Right lobe of liver (tissue), 6 donors: ENCODE measurements around the gene NRL. TPM values are rescaled to one million over a fixed set of nuclear protein-coding genes. Genes with fewer than 3 reads are reported as not detected.

Source experiments
- ATAC-seq, 4 donors: fragments of 200-7000 bp; cut with Tn5 transposase; one replicate each; pipeline ENCODE4 v1.9.1; 2020; ENCODE audit warnings: mild to moderate bottlenecking in 4 of 4, moderate library complexity in 4 of 4
- DNase-seq, 3 donors: peaks; one replicate each; pipeline ENCODE4 v3.0.0-alpha.2; 2020
- H3K27ac ChIP-seq, 3 donors: fragments of 200-600 bp; one replicate each; pipeline ENCODE4 v1.8.0; 2022
- H3K27me3 ChIP-seq, 2 donors: fragments of 200-600 bp; one replicate each; pipeline ENCODE4 v1.8.0; 2022
- H3K36me3 ChIP-seq, 4 donors: fragments of 200-600 bp; sonication (generic) in 1 of 4; one replicate each; pipeline versions ENCODE4 v1.5.1 to v1.8.0; 2017 to 2022; ENCODE audit warnings: control low read depth in 1 of 4
- H3K4me1 ChIP-seq, 4 donors: fragments of 200-600 bp; sonication (generic) in 1 of 4; one replicate each; pipeline versions ENCODE4 v1.5.1 to v1.8.0; 2017 to 2022; ENCODE audit warnings: control low read depth in 1 of 4
- H3K4me3 ChIP-seq, 3 donors: fragments of 200-600 bp; one replicate each; pipeline ENCODE4 v1.8.0; 2022
- H3K9me3 ChIP-seq, 4 donors: fragments of 200-600 bp; sonication (generic) in 1 of 4; one replicate each; pipeline versions ENCODE4 v1.5.1 to v1.8.0; 2017 to 2022; ENCODE audit warnings: control low read depth in 1 of 4
- CTCF ChIP-seq, 4 donors: fragments of 200-600 bp in 3 of 4; fragments of 450-650 bp in 1 of 4; IDR thresholded peaks; one replicate each; pipeline versions ENCODE4 v1.5.1 to v1.8.0; 2016 to 2022; ENCODE audit warnings: antibody characterized with exemption in 4 of 4, mild to moderate bottlenecking in 2 of 4
- POLR2A ChIP-seq: fragments of 450-650 bp; IDR thresholded peaks from one replicate; pipeline ENCODE4 v1.6.1; 2017; ENCODE audit warnings: antibody characterized with exemption, mild to moderate bottlenecking
- WGBS: methylation state at CpG from one replicate; pipeline ENCODE4 v1.1.6; 2018; ENCODE audit warnings: low coverage, low lambda C conversion rate; ENCODE audit not compliant: insufficient coverage; ENCODE audit errors: missing lambda C conversion rate; 5-methylcytosine and 5-hydroxymethylcytosine counted together
- intact Hi-C, 2 donors: fragments of 100-400 bp; cut with DNase I; formaldehyde crosslinking; loops; one replicate each; pipeline versions ENCODE4 v1.11.2 to v1.14.1; 2022
- total RNA-seq, 6 experiments: library from RNA; depleted of rRNA in 2 of 6; stranded (reverse); fragments of >200 nt in 2 of 6; fragmentation: NEBNext Ultra II Directional in 3 of 6; extraction: Animal tissue kit (Norgen Biotek cat#: 25700) in 3 of 6; gene quantifications; one replicate each; pipeline versions ENCODE4 v1.1.0 to v1.2.4, GENCODE V29; 2016 to 2023
- donor health status: DM: no; HTN: yes; CAD: no.
- donor health status: DM: no; HTN: no; CAD: no.
- donor health status: DM: no; HTN: no; CAD: no.
- donor health status: DM: no; HTN: yes; CAD: no.
- donor health status: DM: no; HTN: yes; CAD: no.

The NRL gene
- total RNA-seq, 6 experiments from 2014 or later = 1.4 to 2.9 (median 2.1) TPM

- Histone ChIP-seq H3K4me1 (peaks cover 0 to 54% (median 17%) of the 10 kb centered on the region in 4 donors), H3K4me3 (no peak overlapping the region), H3K36me3 (no peaks in the 10 kb centered on the region), H3K27ac (peak overlapping the region in 1 of 3 donors; percentile 85), H3K9me3 (no peaks in the 10 kb centered on the region), H3K27me3 (no peaks in the 10 kb centered on the region)
- no peak for TF ChIP-seq CTCF (IDR thresholded peaks at IDR 0.05)
- TF ChIP-seq POLR2A = no peak
- ATAC-seq (no peak), DNase-seq (no peak)
- intact Hi-C loops = loop anchor here in 1 of 2 donors (10.0 kb wide), 1 partner anchor 96 kb away; the partner anchor contains the start of gene IRF9
- no CpG with 5 or more reads among the region's 10 CpGs for WGBS
Observed at GRCh38 chr14:24068711-24069410, 45.9 kb downstream of the NRL start.

- H3K27ac ChIP-seq = peak overlapping the region; percentile 8 to 87 (median 85)
- no peaks in the 10 kb centered on the region for H3K36me3 ChIP-seq
- H3K9me3 ChIP-seq = no peaks in the 10 kb centered on the region
- no peak for TF ChIP-seq CTCF (IDR thresholded peaks at IDR 0.05)
- peak; percentile 27 for TF ChIP-seq POLR2A
- H3K27me3 ChIP-seq = no peaks in the 10 kb centered on the region
- intact Hi-C loops = loop anchor here in 1 of 2 donors (10.0 kb wide), 1 partner anchor 97 kb away; the partner anchor contains the start of gene IRF9
- peak overlapping the region in 2 of 3 donors; percentile 60 to 64 for H3K4me3 ChIP-seq
- peaks cover 0 to 57% (median 17%) of the 10 kb centered on the region in 4 donors for H3K4me1 ChIP-seq
- 30% methylated on average over 5 of the region's 12 CpGs for WGBS
- DNase-seq = peak in 2 of 3 donors; percentile 86 to 91
- peak; percentile 77 to 83 (median 82) for ATAC-seq
Observed at GRCh38 chr14:24067133-24068082, 47.3 kb downstream of the NRL start.

GRCh38 chr14:24066496-24067132, 48.1 kb downstream of the NRL start:
- intact Hi-C loops = loop anchor here in 1 of 2 donors (10.0 kb wide), 1 partner anchor 98 kb away; the partner anchor contains the start of gene IRF9
- H3K4me1 ChIP-seq = peaks cover 0 to 58% (median 20%) of the 10 kb centered on the region in 4 donors
- peak overlapping the region; percentile 8 to 87 (median 85) for H3K27ac ChIP-seq
- DNase-seq (no peak), ATAC-seq (peak; percentile 8 to 30 (median 18))
- TF ChIP-seq POLR2A (no peak), CTCF (IDR thresholded peaks at IDR 0.05) (no peak)
- peak overlapping the region in 2 of 3 donors; percentile 60 to 64 for H3K4me3 ChIP-seq
- no peaks in the 10 kb centered on the region for H3K9me3 ChIP-seq
- H3K27me3 ChIP-seq = no peaks in the 10 kb centered on the region
- H3K36me3 ChIP-seq = no peaks in the 10 kb centered on the region
- WGBS = 37% methylated on average over 7 of the region's 8 CpGs

GRCh38 chr14:24065408-24065807, 49.3 kb downstream of the NRL start:
- no peak for ATAC-seq
- Histone ChIP-seq H3K4me1 (peaks cover 0 to 69% (median 25%) of the 10 kb centered on the region in 4 donors), H3K27me3 (no peaks in the 10 kb centered on the region), H3K9me3 (no peaks in the 10 kb centered on the region), H3K4me3 (peak overlapping the region in 1 of 3 donors; percentile 64), H3K36me3 (no peaks in the 10 kb centered on the region), H3K27ac (peak overlapping the region in 1 of 3 donors; percentile 44)
- TF ChIP-seq CTCF (IDR thresholded peaks at IDR 0.05) = no peak
- no peak for TF ChIP-seq POLR2A
- WGBS = 38% methylated on average over 4 of the region's 8 CpGs
- no peak for DNase-seq
- intact Hi-C loops = loop anchor here in 1 of 2 donors (10.0 kb wide), 1 partner anchor 99 kb away; the partner anchor contains the start of gene IRF9
